Loucy (cell line): ENCODE measurements around the gene INPP4A.

Experiments
- EZH2phosphoT487 ChIP-seq: fragments of 200-600 bp; IDR thresholded peaks from 2 replicates; pipeline ENCODE4 v1.6.1; 2018; ENCODE audit warnings: antibody characterized with exemption, mild to moderate bottlenecking, moderate library complexity, borderline replicate concordance
- TF ChIP-seq, protein P1 (sequence below): fragments of 200-600 bp; sonication (generic); conservative IDR thresholded peaks from 2 replicates; pipeline ENCODE4 v1.5.1; 2014; ENCODE audit warnings: mild to moderate bottlenecking, antibody characterized with exemption, low read length

DNA sequence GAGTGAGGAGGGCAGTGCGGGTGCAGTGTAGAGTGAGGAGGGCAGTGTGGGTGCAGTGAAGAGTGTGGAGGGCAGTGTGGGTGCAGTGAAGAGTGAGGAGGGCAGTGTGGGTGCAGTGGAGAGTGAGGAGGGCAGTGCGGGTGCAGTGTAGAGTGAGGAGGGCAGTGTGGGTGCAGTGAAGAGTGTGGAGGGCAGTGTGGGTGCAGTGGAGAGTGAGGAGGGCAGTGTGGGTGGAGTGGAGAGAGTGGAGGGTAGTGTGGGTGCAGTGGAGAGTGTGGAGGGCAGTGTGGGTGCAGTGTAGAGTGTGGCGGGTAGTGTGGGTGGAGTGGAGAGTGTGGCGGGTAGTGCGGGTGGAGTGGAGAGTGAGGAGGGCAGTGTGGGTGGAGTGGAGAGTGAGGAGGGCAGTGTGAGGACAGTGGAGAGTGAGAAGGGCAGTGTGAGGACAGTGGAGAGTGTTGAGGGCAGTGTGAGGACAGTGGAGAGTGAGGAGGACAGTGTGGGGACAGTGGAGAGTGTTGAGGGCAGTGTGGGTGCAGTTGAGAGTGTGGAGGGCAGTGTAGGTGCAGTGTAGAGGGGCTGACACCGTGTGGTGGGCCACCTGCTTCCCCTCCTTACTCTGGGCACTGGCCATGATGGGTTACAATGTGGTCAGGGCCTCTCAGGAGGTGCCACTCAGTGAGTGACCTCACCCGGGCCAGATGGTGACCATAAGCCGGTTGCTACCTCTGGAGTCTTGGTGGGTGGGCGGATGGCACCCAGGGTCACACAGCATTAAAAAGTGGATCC is 28.5 kb downstream of the INPP4A start:
- TF ChIP-seq, protein P1, sequence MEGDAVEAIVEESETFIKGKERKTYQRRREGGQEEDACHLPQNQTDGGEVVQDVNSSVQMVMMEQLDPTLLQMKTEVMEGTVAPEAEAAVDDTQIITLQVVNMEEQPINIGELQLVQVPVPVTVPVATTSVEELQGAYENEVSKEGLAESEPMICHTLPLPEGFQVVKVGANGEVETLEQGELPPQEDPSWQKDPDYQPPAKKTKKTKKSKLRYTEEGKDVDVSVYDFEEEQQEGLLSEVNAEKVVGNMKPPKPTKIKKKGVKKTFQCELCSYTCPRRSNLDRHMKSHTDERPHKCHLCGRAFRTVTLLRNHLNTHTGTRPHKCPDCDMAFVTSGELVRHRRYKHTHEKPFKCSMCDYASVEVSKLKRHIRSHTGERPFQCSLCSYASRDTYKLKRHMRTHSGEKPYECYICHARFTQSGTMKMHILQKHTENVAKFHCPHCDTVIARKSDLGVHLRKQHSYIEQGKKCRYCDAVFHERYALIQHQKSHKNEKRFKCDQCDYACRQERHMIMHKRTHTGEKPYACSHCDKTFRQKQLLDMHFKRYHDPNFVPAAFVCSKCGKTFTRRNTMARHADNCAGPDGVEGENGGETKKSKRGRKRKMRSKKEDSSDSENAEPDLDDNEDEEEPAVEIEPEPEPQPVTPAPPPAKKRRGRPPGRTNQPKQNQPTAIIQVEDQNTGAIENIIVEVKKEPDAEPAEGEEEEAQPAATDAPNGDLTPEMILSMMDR = no peak
- no peak for TF ChIP-seq EZH2phosphoT487
